DLD1 (cell line): ENCODE data around the gene TRIM27.
"Not testable (repeated sequence)": the region's sequence is repeated elsewhere in the genome, so short reads cannot be mapped to it uniquely, and the experiment has no call there.

Source experiments
- in situ Hi-C: cut with HindIII; loops from 2 replicates; pipeline ENCODE4 v1.10.0; 2017; ENCODE audit warnings: low sequenced_read_pairs

Gene TRIM27

DNA sequence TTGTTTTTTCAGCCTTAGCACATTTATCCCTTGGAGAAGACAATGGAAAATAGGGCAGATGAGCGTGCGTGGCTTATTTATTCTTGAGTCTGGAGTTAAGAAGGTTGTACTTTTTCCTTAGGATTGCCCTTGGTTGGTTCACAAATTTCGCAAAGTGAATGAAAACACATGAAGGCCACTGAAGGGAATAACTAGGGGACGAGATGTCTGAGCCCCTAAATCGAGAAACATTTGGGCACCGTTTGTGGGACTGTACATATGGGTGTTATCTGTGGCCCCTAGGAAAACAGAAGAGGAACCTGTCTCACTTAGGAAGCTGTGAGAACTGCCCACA lies 19.4 kb upstream of the TRIM27 start:
- in situ Hi-C loops = no loop called here

DNA sequence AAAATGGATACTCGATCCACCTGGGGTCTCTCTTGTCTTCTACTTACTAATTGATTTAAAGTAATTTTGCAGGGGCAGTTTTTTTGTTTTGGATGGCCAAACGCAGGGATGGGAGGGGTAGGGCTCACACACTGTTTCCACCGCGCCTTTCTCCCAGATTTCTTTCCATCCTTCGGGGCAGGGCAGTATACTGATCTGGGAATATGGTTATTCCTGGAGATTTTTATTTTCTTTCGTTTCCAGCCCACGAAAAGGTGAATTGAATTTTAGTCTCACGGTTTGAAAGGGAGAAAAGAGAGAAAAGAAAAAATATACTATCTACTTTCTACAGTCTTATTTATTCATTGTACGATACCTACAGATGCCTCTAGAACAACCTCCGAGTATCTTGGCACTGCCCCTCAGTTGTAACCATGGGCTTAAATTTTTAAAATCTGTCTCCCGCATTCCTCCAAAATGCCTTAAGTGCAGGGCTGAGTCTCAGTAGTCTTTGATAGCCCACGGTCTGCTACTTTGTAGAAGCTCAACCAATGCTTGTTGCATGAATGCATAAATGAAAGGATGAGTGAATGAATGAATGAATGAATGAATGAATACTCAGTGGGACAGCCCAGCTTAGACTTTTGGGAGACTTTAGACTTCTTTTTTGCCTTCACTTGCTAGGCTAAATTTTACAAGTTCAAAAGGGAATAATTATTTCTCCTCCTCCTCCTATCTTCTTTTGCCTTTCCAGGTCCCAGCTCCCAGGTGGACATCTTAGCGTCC lies 18.1 kb upstream of the TRIM27 start:
- in situ Hi-C loops = no loop called here

DNA sequence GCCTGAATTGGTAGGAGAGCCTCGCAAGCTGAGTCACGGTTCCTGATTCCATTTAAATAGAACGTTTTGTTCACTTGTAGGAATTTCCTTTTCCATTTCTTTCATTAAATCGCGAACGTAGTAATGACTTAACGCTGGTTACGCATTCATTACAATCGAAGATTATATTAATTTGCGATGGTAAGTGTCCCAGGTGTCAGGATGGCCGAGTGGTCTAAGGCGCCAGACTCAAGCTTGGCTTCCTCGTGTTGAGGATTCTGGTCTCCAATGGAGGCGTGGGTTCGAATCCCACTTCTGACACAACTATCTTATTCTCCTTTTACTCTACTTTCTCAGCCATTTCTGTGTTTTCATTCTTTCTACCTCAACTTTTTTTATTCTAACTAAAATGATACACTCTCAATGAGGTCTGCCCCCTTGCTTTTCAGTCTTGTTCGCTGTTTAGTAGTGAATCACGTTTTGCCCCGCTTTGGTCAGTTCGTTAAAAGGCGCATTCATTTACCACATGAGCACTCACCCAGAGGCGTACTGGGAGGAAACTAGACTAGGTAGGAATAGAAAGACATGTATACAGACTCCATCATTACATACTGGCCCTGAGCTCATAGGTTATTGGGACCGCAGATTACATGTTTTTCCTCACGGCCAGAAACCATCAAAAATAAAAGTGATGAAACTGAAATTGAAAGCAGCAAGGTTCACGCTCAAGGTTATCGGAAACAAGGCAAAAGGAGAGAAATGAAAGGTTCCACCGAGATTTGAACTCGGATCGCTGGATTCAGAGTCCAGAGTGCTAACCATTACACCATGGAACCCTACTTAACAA lies 17.3 kb upstream of the TRIM27 start:
- in situ Hi-C loops = no loop called here

DNA sequence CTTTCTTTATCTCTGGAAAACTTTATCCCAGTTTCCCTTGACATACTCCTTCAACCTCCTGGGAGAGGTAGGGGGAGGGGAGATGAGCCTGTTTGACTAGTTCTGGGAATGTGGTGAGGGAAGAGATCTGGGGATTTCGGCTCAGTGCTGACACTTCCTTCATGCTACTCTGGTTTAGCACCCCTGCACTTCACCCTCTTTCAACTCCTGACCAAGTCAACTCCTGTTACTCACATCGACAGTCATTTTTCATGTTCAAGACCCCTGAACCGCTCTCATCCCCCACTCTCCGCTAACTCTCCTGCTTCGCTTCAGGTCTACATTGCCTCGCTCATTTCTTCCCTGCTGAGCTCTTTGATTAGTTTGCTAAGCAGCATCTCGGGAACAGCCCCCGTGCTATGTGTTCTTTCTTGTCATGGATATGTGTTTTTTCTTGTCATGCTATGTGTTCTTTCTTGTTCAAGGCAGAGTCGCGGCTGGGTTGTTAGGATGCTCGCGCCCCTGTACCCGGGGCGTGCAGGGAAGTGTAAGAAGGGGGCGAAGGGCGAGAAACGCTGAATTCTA lies 16.6 kb upstream of the TRIM27 start:
- in situ Hi-C loops = no loop called here

DNA sequence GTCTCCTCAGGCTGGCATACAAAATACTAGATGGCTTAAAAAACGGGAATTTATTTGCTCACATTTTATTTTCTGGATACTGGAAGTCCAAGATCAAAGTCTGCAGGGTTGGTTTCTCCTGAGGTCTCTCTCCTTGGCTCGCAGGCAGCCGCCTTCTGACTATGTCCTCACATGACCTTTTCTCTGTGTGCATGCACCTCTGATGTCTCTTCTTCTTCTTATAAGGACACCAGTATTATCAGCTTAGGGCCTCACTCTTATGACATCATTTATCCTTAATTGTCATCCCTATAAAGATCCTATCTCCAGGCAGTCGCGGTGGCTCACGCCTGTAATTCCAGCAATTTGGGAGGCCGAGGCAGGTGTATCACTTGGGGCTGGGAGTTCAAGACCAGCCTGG lies 9.3 kb upstream of the TRIM27 start:
- in situ Hi-C loops = no loop called here

DNA sequence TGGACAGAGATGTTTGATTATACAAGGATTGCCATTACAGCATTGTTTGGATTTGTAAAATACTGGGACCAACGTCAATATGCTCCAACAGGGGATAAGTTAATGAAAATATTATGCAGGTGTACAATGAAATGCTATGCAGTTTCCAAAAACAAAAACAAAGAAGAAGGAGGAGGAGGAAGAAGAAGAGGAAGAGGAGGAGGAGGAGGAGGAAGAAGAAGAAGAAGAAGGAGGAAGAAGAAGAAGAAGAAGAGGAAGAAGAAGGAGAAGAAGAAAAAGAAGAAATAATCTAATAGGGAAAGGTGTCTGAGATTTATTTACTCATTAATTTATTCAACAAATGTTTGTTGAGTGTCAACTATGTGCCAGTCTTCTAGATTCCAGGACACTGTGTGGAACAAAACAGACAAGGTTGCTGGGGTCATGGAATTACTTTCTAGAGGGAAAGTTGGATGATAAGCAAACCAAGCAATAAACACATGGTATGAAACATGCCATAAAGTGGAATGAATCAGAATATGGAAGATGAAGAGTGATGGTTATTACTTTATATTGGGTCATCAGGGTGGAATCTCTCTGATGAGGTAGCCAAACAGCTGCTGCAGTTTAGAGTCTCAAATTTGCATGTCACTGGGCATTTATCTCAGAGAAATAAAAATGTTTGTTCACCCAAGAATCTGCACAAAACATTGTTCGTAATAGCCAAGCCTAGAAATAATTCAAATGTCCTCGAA lies 6.3 kb upstream of the TRIM27 start:
- in situ Hi-C loops = no loop called here

DNA sequence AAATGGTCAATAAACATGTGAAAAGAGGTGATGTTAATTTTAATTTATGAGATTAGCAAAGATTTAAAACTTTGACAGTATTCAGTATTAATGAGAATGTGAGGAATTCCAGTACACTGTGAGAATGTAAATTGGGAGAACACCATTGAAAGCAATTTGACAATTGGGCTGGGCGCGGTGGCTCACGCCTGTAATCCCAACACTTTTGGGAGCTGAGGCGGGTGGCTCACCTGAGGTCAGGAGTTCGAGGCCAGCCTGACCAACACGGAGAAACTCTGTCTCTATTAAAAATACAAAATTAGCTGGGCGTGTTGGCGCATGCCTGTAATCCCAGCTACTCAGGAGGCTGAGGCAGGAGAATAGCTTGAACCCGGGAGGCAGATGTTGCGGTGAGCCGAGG lies 5.6 kb upstream of the TRIM27 start:
- in situ Hi-C loops = not testable (repeated sequence)

DNA sequence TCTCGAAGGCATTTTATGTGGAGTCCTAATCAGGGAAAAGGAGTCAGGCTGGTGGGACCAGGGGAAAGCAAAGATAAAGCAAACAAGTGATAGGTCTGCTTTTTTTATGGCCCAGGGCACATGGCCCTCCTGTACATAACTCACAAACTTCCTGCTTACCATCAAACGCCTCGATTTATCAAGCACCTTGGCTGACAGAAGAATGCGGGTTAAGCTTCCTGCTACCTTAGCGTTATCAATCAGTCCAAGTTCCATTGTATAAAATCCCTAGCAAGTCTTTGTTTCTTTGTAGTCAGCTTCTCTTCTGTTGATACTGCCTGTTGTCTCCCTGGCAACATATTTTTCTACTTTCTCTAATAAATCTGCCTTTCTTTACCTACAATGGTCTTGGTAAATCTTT lies 4.1 kb upstream of the TRIM27 start:
- in situ Hi-C loops = no loop called here

DNA sequence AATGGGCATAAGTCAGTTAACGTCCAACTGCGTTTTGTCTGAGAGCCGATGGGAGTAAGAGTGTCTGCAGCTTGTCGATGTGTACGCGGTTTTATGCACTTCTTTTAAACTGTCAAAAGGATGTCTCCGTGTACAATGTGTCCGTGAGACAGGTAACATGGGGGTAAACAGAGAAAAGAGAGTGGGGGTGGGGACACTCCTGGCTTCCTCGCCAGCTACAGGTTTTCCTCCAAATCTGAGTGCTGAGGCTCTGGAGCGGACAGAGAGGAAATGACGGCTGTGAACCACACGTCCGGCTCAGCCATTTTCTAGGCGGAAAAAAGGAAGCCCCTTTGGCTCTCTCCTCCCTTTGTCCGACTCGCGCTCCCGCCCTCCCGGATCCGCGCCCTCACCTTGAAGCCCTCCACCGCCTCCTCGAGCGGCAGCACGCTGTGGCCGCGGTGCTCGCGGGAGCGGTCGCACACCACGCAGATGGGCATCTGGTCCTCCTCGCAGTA lies 916 bp downstream of the TRIM27 start:
- in situ Hi-C loops = no loop called here

DNA sequence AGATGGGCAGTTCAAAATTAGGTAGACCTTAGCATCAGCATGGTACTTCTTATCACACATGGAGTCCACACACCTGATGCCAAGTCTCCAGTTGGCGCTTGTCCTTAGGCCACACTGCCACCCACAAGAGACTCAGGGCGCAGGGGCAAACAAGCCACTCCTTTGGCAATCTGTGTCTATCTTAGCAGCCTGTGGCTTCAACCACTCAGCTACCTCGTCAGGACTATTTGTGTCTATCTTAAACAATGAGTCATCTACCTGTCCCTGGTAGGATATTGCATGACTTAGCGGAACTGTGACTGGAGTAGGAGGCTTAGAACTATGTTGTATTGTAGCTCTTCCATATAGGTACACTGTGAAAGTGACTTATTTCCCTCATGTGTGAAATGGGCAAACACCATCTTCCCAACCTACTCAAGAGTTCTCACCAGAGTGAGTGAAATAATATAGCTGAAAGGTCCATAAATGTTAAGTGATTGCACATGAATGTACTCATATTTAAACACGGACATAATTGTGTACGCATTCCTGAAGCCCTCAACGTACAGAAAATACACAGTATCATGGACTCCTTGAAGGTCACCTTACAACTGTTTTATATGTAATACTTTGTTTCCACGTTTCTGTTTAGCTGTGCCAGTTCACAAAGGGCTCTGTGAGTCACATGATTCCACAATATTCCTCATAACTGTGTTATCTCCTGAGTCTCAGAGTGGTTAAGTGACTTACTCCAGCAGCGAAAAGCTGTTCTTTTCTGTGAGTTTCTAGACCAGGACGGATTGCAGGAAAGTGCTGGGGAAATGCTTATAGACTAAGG lies 1.6 kb downstream of the TRIM27 start:
- in situ Hi-C loops = no loop called here

DNA sequence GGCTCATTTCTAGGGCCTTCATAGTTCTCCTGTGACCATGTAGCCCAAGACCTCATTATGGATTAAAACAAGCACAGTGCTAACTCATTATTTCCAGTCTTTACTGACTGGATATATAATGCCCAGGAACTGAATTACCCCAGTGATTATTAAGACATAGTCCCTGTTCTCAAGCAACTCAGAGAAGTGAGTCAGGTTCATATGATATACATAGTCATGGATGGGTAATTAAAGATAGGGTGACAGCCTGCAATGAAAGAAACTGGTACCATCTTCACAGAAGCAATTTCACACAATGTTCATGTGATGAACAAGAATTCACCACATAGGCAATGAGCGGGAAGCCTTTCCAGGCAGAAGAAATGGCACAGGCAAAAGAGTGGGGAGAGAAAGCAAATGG lies 3.5 kb downstream of the TRIM27 start:
- in situ Hi-C loops = no loop called here

DNA sequence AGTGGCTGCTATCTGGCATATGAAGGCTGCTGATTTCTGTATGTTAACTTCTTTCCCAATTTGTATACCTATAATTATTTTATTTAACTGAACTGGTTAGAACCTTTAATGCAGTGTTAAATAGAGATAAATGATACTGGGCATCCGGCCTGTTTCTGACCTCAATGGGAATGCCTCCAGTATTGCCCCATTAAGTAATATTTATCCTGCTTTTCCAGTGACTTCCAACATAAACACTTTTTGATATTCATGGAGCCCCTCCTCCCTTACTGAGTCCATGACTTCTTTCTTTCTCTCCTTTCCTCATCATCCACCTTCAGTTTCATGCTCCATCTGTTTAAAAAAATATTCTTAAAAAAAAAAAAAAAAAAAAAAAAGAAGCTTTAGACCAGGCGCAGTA lies 8.8 kb downstream of the TRIM27 start:
- in situ Hi-C loops = no loop called here

DNA sequence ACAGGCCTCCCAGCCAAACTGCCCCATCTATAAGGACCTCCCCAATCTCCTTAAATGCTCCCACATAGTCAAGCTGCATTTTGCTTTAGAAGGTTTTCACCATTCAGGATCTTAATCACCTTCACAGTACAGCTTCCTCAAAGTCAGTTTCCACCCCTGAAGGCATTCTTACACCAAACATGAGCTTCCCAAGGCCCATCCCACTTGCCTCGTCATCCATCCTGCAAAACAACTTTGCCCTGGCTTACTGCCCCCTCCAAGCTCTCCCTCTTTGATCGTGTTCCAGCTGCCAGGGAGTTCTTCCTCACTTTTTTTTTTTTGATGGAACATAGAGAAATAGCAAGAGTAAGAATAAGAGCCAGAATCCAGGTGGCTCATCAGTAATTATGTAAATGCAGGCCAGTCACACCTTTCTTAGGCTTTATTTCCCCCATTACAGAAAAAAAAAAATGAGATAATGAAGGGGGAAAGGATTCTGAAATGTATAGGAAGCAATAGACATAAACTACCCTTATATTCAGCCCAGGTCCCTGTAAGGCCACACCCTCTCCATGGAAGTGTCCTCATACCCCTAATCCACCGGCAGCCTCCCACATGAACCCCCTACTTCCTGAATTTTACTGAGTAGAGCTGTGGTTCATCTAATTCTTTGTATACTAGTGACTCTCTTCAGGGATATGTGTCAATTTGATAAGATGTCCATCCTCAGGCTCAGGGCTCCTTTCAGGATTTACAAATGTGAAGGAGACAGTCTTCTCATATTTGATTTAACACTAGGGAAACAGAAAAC lies 12.7 kb downstream of the TRIM27 start:
- in situ Hi-C loops = no loop called here

DNA sequence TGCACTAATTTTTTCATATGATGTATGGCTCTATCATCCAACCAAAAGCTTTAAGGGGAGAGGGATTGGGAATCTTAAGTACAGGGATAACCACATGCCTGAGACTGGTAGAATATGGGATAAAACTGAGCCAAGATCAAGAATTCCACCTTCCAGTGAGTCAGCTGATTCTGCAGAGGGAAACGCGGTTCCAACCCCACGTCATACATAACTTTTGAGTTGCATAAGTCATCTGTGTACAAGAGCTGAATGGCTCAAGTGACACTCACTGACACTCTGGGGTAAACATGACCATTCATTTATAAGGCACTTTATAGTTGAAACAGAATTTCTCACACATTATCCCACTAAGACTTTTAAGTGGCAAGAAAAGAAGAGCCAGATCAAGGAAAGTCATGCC lies 16.4 kb downstream of the TRIM27 start:
- in situ Hi-C loops = no loop called here

DNA sequence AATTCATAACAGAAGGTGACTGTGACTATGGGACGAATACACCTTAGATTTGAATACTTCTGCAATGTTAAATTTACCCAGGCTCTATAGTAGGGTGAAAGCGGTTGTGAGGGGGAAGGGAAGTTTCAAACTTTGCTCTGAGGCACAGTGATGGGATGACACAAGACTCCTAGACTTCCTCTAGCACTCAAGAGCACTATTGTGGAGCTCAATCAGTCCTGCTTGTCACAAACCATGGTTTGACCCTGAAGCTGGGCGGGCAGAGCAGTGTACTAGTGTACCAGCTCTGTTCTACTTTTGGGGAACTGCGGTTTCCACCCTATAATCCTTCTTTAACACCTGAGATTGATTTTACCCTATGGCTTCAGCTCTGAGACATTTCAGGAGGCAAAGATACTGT lies 17.1 kb downstream of the TRIM27 start:
- in situ Hi-C loops = no loop called here

DNA sequence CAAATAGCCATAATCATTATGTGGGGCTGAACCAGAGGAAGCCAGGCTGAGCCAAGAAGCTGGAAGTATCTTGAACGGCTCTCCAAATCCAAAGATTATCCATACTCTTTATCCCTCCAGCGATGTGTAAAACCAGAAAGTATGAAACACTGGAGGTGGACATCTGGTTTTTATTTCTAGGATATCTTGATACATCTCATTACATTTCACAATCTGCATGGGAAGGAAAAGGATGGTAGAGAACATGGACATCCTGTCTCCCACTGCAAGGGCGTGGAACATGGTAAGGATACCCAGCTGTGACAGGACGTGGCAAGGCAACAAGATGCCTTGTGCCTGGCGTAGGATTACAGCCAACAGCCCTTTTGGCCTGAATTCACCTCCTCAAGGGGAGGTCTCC lies 20.1 kb downstream of the TRIM27 start:
- in situ Hi-C loops = no loop called here

DNA sequence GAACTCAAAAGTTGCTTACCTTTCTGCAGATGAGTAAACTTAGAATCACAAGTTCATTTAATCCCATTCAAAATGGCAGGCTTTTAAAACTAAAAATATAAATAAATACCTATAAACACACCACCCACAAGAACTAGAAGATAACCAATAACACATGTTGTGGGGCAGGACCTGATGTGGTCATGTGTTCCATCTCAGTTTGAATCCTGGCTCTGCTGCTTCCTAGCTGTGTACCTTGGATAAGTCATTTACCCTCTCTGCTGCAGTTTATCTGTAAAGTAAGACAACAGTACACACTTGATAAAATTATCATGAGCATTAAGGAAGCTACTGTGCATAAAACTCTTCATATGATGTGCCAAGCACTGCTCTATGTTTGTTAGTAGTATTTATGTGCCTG lies 22.0 kb downstream of the TRIM27 start:
- in situ Hi-C loops = no loop called here

DNA sequence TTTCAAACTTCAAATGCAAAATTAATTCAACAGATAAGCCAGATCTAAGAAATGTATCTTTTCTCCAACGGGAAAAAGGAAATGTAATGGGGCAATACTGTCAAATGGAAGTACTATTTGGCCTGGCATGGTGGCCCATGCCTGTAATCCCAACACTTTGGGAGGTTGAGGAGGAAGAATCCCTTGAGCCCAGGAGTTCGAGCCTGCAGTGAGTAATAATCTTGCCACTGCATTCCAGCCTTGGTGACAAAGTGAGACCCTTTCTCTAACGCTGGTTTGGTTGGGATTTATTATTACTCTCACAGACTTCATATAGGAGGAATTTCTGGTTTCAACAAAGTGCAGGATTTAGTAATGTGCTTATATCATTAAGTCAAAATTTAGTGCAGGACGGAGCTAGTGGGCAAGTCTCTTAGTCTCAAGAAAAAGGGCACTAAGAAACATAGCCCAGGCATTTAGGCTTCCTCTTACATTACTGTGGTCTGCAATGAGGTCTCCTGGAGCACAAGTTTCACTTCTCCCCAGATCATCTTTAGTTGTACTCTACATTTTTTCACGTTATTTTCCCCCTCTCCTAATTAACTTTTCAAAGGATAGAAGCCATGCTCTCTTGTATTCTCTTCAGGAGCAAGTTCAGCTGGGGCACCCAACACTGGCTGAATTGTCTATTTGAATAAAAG lies 23.1 kb downstream of the TRIM27 start:
- in situ Hi-C loops = no loop called here

DNA sequence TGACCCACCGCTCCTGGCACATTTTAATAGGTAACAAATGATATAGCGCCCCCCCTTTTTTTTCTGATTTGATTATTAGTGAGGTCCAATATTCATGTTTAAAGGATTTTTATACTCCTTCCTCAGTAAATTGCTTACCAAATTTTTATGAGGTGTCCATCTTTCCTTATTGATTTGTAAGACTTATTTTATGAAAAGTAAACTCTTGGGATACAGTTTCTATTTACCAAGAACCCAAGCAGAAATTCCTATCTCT lies 25.1 kb downstream of the TRIM27 start:
- in situ Hi-C loops = loop anchor here (10.0 kb wide), 1 partner anchor 106 kb away; the partner anchor contains the start of gene ZNF311
